Measurements from ENCODE around the gene RPS2. TPM values are rescaled to one million over a fixed set of nuclear protein-coding genes. Genes with fewer than 3 reads are reported as not detected.

RPS2 gene
- total RNA-seq, 2 experiments from 2014 or later, result 2,823 to 3,048 TPM

GRCh38 chr16:1992704-1993317 lies 28.2 kb upstream of the RPS2 start:
- DNase-seq (no peak), ATAC-seq (no peak)
- CTCF ChIA-PET, result interaction anchor here (0.8 to 4.3 kb wide), 4 partner anchors 9 to 161 kb away, joined by 3 to 42 read pairs (median 4); no protein-coding TSS in a partner anchor
- peaks cover 11% of the 10 kb centered on the region for H3K27me3 Mint-ChIP-seq
- no peak overlapping the region for H3K4me3 Mint-ChIP-seq
- H3K4me1 Mint-ChIP-seq, result peaks cover 27% of the 10 kb centered on the region
- no peaks in the 10 kb centered on the region for H3K9me3 Mint-ChIP-seq (ENCODE audit: low read depth)
- peaks cover 9% of the 10 kb centered on the region for H3K36me3 Mint-ChIP-seq
- H3K27ac Mint-ChIP-seq, result no peak overlapping the region

- no peaks in the 10 kb centered on the region for H3K9me3 Mint-ChIP-seq (ENCODE audit: low read depth)
- ATAC-seq (peak; percentile 76), DNase-seq (peak; percentile 99)
- peaks cover 11% of the 10 kb centered on the region for H3K27me3 Mint-ChIP-seq
- peak overlapping the region; percentile 66 for H3K4me3 Mint-ChIP-seq
- CTCF ChIA-PET, result interaction anchor here (1.5 to 4.3 kb wide), 4 partner anchors 9 to 15 kb away, joined by 3 to 42 read pairs (median 6); no protein-coding TSS in a partner anchor
- peaks cover 6% of the 10 kb centered on the region for H3K36me3 Mint-ChIP-seq
- peaks cover 27% of the 10 kb centered on the region for H3K4me1 Mint-ChIP-seq
- peak overlapping the region; percentile 49 for H3K27ac Mint-ChIP-seq
Measured at GRCh38 chr16:1991948-1992703, 27.5 kb upstream of the RPS2 start.

GRCh38 chr16:1991588-1991947 lies 26.9 kb upstream of the RPS2 start:
- ATAC-seq (no peak), DNase-seq (no peak)
- Mint-ChIP-seq H3K36me3 (peaks cover 4% of the 10 kb centered on the region), H3K4me3 (peak overlapping the region; percentile 66), H3K27me3 (peaks cover 11% of the 10 kb centered on the region), H3K27ac (peak overlapping the region; percentile 78), H3K9me3 (ENCODE audit: low read depth) (no peaks in the 10 kb centered on the region), H3K4me1 (peaks cover 24% of the 10 kb centered on the region)
- CTCF ChIA-PET, result interaction anchor here (1.5 to 2.2 kb wide), 2 partner anchors 12 to 16 kb away, joined by 3 to 10 read pairs; no protein-coding TSS in a partner anchor

DNA sequence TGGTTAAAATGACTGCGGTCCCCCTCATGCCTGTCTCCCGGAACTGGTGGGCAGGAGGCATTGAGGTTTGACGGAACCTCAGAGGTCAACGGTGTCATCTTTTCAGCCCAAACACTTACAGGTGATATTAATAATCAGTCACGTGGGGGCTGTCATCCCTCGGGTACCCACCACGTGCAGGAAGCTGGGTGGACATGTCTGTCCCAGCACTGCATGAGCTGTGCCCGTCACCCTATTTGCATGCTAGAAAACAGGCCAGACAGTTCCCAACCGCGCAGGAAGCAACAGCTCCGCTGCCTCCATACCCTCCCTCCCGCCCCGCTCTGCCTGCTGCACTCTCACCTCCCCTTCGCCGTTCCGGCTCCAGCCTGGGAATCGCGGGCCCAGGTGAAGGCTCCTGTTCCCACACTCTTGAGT lies 26.5 kb upstream of the RPS2 start:
- DNase-seq (peak; percentile 80), ATAC-seq (peak; percentile 37)
- Mint-ChIP-seq H3K27ac (peak overlapping the region; percentile 78), H3K27me3 (peaks cover 11% of the 10 kb centered on the region), H3K4me1 (peaks cover 22% of the 10 kb centered on the region), H3K9me3 (ENCODE audit: low read depth) (no peaks in the 10 kb centered on the region), H3K4me3 (peak overlapping the region; percentile 66), H3K36me3 (peaks cover 8% of the 10 kb centered on the region)
- CTCF ChIA-PET, result interaction anchor here (1.0 to 2.2 kb wide), 3 partner anchors 13 to 26 kb away, joined by 3 to 10 read pairs (median 5); partner anchors contain the start of gene RPS2

DNA sequence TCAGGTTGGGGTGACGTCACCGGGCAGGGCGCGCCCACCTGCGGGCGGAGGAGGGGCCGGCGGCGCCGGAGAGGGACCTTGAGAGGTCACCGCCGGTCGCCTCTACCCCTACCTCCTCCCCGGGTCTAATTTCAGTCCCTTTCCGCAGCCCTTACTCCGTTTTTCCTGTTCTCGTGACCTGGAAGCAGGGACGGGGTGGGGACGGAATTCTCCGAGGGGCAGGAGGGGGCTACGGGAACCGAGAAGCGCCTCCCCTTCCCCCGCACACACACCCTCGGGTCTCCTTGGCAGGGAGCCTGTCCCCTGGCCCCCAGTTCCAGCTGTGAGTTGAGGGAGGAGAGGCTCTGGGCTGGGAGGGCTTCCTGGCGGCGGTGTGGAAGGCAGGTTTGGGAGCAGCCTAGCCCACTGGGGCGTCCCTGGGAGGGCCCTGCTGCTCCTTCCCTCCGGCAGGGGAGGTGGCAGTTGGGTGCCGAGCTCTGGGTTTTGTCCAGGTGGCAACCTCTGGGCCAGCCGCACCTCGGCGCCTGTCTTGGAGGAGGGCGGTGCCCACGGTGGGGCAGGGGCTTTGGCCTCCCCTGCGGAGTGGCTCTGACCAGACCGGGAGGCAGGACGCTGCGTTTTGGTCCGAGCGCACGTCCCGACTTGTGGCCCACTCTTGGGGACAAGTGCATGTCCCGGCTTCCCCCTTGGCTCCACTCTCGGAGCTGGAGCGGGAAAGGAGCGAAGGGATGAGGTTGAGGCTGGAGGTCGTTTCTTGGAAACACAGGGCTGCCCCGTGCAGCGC lies 25.9 kb upstream of the RPS2 start:
- H3K4me3 Mint-ChIP-seq, result peak overlapping the region; percentile 66
- H3K27ac Mint-ChIP-seq, result peak overlapping the region; percentile 78
- no peaks in the 10 kb centered on the region for H3K9me3 Mint-ChIP-seq (ENCODE audit: low read depth)
- peak; percentile 72 for DNase-seq
- H3K4me1 Mint-ChIP-seq, result peaks cover 24% of the 10 kb centered on the region
- peaks cover 8% of the 10 kb centered on the region for H3K36me3 Mint-ChIP-seq
- H3K27me3 Mint-ChIP-seq, result peaks cover 11% of the 10 kb centered on the region
- peak; percentile 8 for ATAC-seq
- CTCF ChIA-PET, result interaction anchor here (1.0 to 2.2 kb wide), 3 partner anchors 13 to 26 kb away, joined by 3 to 10 read pairs (median 5); partner anchors contain the start of gene RPS2

DNA sequence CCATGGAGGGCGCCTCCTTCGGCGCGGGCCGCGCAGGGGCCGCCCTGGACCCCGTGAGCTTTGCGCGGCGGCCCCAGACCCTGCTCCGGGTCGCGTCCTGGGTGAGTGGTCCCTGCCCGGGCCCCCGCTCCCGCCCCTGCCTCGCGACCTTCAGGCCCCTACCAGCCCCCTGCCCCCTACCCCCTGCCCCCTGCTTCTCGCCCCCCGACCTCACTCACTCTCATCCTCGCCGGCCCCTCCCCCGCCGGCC lies 25.4 kb upstream of the RPS2 start:
- peaks cover 29% of the 10 kb centered on the region for H3K4me1 Mint-ChIP-seq
- no peak overlapping the region for H3K27ac Mint-ChIP-seq
- peaks cover 5% of the 10 kb centered on the region for H3K36me3 Mint-ChIP-seq
- H3K27me3 Mint-ChIP-seq, result peaks cover 11% of the 10 kb centered on the region
- ATAC-seq (no peak), DNase-seq (no peak)
- CTCF ChIA-PET, result interaction anchor here (1.0 to 2.2 kb wide), 2 partner anchors 14 to 25 kb away, joined by 5 to 10 read pairs; partner anchors contain the start of gene RPS2
- no peak overlapping the region for H3K4me3 Mint-ChIP-seq
- H3K9me3 Mint-ChIP-seq (ENCODE audit: low read depth), result no peaks in the 10 kb centered on the region

DNA sequence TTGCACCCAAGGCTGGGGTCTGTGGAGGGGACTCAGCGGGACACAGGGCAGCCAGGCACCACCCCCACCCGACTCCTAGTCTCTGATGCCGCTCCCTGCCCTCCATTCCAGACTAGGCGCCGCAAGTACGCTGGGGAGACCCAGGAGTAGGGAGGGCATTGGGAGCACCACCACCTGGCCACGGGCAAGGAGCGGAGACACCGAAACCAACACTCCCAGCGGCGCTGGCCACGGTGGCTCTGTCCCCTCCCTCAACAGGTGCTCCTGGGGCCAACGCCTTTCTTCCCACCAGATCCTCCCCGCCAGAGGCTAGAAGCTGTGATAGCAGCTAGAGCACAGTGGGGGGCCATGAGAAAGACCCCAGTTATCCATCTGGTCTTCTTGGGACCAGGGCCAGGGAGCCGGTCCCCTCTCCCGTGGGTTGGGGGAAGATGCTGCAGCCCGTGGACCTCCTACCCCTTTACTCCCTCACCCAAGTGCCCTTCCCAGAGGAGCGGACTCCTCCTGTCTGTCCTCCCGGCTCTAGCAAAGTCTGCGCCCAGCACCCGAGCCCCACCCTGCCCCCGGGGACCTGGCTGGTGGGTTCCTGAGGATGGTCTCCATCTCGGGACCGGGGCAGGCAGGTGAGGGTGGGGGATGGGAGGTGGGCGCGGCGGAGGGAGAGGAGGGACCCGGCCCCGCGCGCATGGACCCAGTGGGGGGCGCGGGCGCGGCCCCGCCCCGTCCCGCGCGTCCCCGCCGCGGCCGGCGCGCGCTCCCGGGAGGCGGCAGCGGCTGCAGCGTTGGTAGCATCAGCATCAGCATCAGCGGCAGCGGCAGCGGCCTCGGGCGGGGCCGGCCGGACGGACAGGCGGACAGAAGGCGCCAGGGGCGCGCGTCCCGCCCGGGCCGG lies 24.8 kb upstream of the RPS2 start, which contains the start of gene SYNGR3:
TSS of gene SYNGR3 (plus strand) at position 762 of the 892 bp plus-strand sequence. CDS start 133 bp downstream, outside the sequence.
- no peak for DNase-seq
- Mint-ChIP-seq H3K4me1 (peaks cover 34% of the 10 kb centered on the region), H3K9me3 (ENCODE audit: low read depth) (no peaks in the 10 kb centered on the region), H3K27me3 (peaks cover 11% of the 10 kb centered on the region), H3K36me3 (peaks cover 8% of the 10 kb centered on the region), H3K4me3 (peak within 1 kb of the TSS; percentile 66), H3K27ac (peak within 1 kb of the TSS; percentile 78)
- CTCF ChIA-PET, result no interaction called here
- no peak for ATAC-seq

- peaks cover 22% of the 10 kb centered on the region for H3K27me3 Mint-ChIP-seq
- CTCF ChIA-PET, result interaction anchor here (1.2 kb wide), 1 partner anchor 17 kb away, joined by 4 read pairs; no protein-coding TSS in a partner anchor
- H3K9me3 Mint-ChIP-seq (ENCODE audit: low read depth), result no peaks in the 10 kb centered on the region
- DNase-seq (no peak), ATAC-seq (no peak)
- H3K4me3 Mint-ChIP-seq, result no peak overlapping the region
- peaks cover 8% of the 10 kb centered on the region for H3K36me3 Mint-ChIP-seq
- H3K4me1 Mint-ChIP-seq, result peaks cover 25% of the 10 kb centered on the region
- H3K27ac Mint-ChIP-seq, result no peak overlapping the region
Measured at GRCh38 chr16:1987198-1987597, 22.6 kb upstream of the RPS2 start.

GRCh38 chr16:1985466-1986150 lies 21.0 kb upstream of the RPS2 start:
- DNase-seq, result no peak
- Mint-ChIP-seq H3K27me3 (peaks cover 38% of the 10 kb centered on the region), H3K4me1 (peaks cover 13% of the 10 kb centered on the region), H3K36me3 (peaks cover 8% of the 10 kb centered on the region), H3K4me3 (peak overlapping the region; percentile 83), H3K27ac (no peak overlapping the region), H3K9me3 (ENCODE audit: low read depth) (no peaks in the 10 kb centered on the region)
- CTCF ChIA-PET, result interaction anchor here (1.0 to 4.5 kb wide), 5 partner anchors 14 to 170 kb away, joined by 3 to 22 read pairs (median 3); partner anchors contain the start of genes TBL3 and TRAF7
- ATAC-seq, result no peak

DNA sequence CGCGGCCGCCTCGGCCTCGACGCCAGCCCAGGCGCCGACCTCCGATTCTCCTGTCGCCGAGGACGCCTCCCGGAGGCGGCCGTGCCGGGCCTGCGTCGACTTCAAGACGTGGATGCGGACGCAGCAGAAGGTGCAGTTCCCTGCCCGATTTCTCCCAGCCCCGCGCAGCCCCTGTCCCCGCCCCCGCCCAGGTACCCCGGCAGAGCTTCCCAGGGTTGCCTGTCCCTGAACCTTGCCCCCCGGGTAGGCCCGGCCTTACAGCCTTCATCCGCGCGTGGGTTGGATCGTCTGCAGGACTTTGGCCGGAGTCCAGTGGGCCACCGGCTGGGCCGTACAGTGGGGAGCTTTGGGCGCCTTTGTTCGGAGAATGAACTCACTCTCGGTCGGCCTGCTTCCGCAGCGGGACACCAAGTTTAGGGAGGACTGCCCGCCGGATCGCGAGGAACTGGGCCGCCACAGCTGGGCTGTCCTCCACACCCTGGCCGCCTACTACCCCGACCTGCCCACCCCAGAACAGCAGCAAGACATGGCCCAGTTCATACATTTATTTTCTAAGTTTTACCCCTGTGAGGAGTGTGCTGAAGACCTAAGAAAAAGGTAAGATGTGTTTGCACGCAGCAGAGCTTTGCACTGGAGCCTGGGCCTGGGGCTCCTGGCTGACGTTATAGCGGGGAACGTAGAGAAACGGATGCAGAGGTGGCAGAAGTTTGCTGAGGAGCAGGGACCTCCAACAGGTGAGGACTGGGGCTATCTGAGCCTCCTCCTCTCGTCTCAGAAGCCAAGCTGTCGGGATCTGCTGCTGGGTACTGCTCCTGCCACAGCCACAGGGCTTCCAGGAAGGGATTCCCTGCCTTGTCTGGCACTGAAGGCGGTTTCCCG lies 20.0 kb upstream of the RPS2 start:
- H3K27ac Mint-ChIP-seq, result peak overlapping the region; percentile 36
- peak; percentile 37 for ATAC-seq
- H3K36me3 Mint-ChIP-seq, result peaks cover 8% of the 10 kb centered on the region
- no peaks in the 10 kb centered on the region for H3K9me3 Mint-ChIP-seq (ENCODE audit: low read depth)
- DNase-seq, result no peak
- peak overlapping the region; percentile 83 for H3K4me3 Mint-ChIP-seq
- CTCF ChIA-PET, result interaction anchor here (1.0 to 4.5 kb wide), 8 partner anchors 13 to 171 kb away, joined by 3 to 22 read pairs (median 5); partner anchors contain the start of genes RPS2, TBL3 and TRAF7
- H3K27me3 Mint-ChIP-seq, result peaks cover 48% of the 10 kb centered on the region
- peaks cover 13% of the 10 kb centered on the region for H3K4me1 Mint-ChIP-seq

Measured in activated CD8-positive, alpha-beta memory T cell treated with anti-CD3 and anti-CD28 coated beads, Interleukin-2, amount 10 ng/mL, durations not matched to agents 7 days and 5 days (primary cell).